Gastrocnemius medialis (tissue), 4 donors: Measurements from ENCODE around the gene CDRT4.

Source experiments
- CTCF ChIP-seq, 5 experiments: fragments of 450-650 bp in 3 of 5; fragments of 200-600 bp in 2 of 5; sonication (generic) in 2 of 5; IDR thresholded peaks in 4 of 5; conservative IDR thresholded peaks in 1 of 5; 1 replicate in 4 of 5; 2 replicates in 1 of 5; pipeline ENCODE4 v1.5.1; 2016 to 2019; ENCODE audit warnings: antibody characterized with exemption in 5 of 5, mild to moderate bottlenecking in 3 of 5, moderate library complexity in 3 of 5
- POLR2A ChIP-seq, 2 donors: fragments of 450-650 bp; IDR thresholded peaks; one replicate each; pipeline ENCODE4 v1.6.1; 2017; ENCODE audit warnings: antibody characterized with exemption in 2 of 2, mild to moderate bottlenecking in 2 of 2, moderate library complexity in 2 of 2

- no peak for TF ChIP-seq CTCF (IDR thresholded peaks at IDR 0.05 in 4 of 5, conservative IDR thresholded peaks at IDR 0.05 in 1 of 5)
- TF ChIP-seq POLR2A (IDR thresholded peaks at IDR 0.05), result no peak
Measured at GRCh38 chr17:15451680-15452079, 15.7 kb downstream of the CDRT4 start.
